GM12891 (cell line): ENCODE results near the gene SFMBT1.

Experiments used
- POLR2A ChIP-seq: IDR thresholded peaks from 2 replicates; pipeline ENCODE4 v1.6.1; 2011; ENCODE audit warnings: low read depth, low read length, control low read depth
- POLR2AphosphoS5 ChIP-seq: IDR thresholded peaks from 2 replicates; pipeline ENCODE4 v1.6.1; 2011; ENCODE audit warnings: low read depth, low read length, control low read depth
- SPI1 ChIP-seq: IDR thresholded peaks from 2 replicates; pipeline ENCODE4 v1.6.1; 2011; ENCODE audit warnings: low read depth, low read length, control low read depth

GRCh38 chr3:52978109-52978754 lies 67.6 kb downstream of the SFMBT1 start:
- no peak for TF ChIP-seq POLR2AphosphoS5
- no peak for TF ChIP-seq POLR2A
- no peak for TF ChIP-seq SPI1
